GM18511 (cell line): ENCODE data around the gene ASF1B.
A peak's percentile ranks its signal among the peaks of the same experiment; 100 is the strongest.

Experiments used
- ATAC-seq: cut with Tn5 transposase; IDR thresholded peaks from one replicate; pipeline ENCODE4 v1.9.1; 2021; ENCODE audit warnings: mild to moderate bottlenecking, moderate library complexity; ENCODE audit not compliant: unreplicated experiment

ASF1B gene

DNA sequence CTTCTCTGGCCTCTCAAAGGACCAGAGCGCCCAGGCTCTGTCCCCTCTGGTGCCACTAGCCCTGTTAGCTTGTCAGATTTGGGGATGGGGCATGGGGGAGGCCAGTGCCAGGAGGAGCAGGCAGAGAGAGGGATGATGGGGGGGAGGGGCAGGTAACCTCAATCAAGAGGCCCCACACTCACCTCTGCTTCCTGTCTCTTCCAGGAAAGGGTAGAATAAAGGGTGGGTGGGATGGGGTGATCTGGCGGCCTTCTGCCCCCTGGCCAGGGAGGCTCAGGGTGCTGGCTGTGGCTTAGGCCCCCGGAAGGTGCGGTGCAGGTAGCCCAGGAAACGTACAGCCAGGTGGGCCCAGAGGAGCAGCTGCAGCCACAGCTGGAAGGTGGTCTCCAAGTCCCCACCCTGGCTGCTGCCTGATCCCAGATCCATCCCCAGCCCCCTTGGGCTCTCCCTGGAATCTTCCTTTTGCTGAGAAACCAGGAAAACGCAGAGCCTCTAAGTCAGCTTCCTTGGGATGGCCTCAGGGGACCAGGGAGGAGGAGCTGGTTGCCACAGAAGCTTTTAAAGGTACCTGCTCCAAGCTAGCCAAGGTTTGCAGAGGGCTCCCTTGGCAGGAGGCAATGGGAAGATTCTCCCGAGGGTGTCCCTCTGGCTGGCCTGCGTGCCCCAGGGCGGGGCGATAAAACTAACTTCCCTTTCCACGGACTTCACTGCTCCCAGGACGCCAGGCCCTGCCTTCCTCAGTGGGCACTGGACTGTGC is 24.2 kb downstream of the ASF1B start:
- ATAC-seq, result no peak

DNA sequence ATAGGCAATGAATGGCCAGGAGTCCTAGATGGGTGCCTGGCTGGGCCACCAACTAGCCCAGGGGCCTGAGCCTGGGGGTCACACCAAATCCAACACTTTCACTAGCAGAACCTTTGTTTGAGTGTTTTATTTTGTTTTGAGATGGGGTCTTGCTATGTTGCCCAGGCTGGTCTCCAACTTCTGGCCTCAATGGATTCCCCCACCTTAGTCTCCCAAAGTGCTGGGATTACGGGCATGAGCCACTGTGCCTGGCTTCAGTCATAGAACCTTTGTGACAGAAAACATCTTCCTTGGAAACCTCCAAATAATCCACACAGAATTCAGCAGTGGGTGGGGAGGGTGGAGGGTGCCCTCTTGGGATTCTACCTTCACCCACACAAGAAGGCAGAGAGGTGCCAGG is 24.9 kb downstream of the ASF1B start:
- no peak for ATAC-seq

DNA sequence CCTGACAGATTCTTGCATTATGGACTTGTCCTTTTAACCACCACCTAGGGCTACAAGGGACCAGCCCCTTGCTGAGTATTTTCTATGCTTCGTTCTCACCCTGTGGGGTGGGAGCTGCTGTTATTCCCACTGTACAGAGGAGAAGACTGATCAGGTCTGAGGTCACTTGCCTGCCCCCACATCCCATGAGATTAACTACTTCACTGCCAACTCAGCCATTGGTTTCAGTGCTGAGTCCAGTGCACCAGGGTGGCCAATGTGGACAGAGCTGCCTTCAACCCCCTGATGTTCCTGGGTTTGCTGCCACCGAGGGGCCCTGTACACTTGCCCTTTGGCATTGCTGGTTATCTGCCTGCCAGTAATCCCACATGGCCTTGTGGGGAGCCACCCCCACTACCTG is 25.7 kb downstream of the ASF1B start:
- no peak for ATAC-seq

GRCh38 chr19:14107581-14108461 is 28.6 kb downstream of the ASF1B start:
- ATAC-seq, result no peak

- ATAC-seq, result no peak
These were observed 29.5 kb downstream of the ASF1B start for GRCh38 chr19:14106840-14107239.

DNA sequence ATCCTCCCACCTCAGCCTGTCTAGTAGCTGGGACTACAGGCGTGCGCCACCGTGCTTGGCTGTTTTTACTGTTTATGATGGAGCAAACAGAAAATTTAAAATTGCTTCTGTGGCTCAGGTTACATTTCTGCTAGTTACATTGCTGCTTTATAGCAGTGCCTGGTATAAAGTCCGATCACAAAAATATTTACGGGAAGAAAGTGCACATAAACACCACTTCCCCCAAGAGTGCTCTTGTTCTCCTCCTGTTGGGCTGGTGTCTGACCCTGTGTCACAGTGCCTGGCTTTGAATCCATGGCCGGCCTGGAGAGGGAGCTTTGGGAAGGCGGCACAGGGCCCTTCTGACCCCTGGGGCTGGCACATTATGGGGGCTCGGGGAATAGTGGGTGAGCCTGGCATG is 30.7 kb downstream of the ASF1B start:
- ATAC-seq, result no peak

DNA sequence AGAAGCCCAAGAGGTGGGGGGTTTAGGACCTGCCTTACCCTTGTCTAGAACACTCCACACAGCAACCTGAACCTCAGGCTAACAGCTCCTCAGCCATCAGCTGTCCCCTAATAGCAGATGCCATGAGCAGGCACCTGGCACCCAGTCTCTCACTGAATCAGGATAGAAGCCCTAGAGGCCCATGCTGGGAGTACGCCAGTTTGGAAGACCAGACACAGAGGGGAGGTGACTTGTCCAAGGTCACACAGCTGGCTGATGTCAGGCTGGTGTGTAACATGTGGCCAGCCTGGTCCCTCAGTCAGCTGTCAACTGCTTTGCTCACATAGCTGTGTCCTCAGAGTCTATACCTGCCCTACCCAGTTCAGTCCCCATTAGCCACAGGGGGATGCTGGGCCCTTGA is 33.1 kb downstream of the ASF1B start:
- ATAC-seq, result no peak

- ATAC-seq, result no peak
These were observed 33.6 kb downstream of the ASF1B start for GRCh38 chr19:14102756-14103155.

DNA sequence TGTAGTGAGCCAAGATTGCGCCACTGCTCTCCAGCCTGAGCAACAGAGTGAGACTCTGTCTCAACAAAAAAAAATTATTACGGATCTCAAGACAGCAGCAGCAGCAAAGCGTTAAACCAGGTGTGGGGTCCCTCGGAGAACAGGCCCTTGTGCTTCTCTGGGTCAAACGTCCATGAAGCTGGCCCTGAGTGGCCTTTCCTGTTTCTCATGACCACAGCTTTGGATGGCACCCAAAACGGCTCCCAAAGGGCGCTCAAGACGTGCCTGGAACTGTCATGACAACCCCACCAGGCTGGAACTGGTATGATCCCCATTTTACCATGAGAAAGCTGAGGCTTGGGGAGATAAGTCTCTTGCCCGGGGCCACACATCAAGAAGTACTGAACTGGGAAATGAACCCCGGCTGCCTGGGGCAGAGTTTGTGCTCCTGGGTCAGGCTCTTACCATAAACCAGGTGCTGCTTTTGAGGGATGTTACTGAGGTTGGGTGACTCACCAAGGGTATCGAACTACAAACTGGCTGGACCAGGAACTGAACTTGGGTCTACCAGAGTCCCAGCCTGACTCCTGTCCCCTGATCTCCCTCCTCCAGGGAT is 34.2 kb downstream of the ASF1B start:
- ATAC-seq, result no peak

DNA sequence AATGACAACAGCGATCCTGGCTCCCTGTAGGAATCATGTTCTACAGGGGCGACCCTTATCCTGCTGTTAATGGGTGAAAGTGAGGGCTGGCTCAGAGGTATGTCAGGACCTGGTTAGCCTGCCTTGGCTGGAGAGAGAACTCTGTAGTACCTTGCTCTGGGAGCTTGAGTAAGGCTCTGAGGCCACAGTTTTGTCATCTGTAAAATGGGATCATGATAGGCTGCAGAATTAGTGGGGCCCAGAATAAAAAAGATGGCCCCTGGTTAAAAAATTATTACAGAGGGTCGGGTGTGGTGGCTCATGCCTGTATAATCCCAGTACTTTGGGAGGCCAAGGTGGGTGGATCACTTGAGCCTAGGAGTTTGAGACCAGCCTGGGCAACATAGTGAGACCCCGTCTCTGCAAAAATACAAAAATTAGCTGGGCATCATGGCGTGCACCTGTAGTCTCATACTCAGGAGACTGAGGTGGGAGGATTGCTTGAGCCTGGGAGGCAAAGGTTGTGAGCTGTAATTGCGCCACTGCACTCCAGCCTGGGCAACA is 35.3 kb downstream of the ASF1B start:
- no peak for ATAC-seq

DNA sequence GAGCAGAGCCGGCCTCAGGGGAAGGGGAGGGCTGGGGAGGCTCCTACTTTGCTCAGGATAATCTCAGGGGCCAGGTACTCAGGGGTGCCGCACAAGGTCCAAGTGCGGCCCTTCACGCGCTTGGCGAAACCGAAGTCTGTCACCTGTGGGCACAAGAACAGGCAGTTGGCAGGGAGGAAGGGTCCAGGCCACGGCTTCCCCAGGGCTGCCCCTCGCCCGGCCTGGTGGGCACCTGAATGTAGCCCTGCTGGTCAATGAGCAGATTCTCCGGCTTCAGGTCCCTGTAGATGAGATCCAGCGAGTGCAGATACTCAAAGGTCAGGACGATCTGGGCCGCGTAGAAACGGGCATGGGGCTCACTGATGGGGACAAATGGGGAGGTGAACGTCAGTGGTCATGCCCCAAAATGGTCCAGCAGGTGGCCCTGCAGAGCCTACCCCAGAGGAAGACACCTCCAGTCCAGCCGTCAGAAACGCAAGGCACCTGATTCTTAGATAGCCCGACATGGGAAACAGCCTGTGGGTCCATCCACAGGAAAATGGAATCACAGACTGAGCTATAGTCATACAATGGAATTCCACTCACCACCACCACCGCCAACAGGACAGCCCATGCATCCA is 38.7 kb downstream of the ASF1B start:
- ATAC-seq, result no peak

DNA sequence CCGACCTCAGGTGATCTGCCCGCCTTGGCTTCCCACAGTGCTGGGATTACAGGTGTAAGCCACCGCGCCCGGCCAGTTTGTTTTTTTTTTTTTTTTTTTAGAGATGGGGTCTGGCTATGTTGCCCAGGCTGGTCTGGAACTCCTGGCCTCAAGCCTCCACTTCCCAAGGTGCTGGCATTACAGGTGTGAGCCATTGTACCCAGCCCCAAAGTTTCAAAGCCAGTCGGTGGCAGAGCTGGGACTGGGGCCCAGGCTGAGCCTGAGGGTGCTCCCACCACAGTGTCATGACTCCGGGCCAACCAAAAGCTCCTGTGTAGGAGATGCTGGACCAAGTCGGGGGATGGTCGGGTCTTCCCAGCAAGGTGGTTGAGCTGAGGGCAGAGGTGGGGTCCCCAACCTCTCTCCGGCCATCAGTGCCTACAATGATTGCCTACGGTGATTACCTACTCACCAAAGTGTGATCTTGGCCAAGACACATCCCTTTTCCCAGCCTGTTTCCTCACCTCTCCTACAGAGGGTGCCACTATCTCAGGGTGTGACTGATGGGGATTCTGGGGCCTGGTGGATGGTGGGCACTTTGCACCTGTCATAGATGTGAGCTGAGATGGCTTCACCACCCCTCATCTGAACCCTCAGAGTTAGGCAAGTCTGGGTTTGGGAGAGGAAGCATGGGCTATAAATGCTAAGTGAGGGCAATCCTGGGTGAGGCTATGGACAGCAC is 40.0 kb downstream of the ASF1B start:
- no peak for ATAC-seq

DNA sequence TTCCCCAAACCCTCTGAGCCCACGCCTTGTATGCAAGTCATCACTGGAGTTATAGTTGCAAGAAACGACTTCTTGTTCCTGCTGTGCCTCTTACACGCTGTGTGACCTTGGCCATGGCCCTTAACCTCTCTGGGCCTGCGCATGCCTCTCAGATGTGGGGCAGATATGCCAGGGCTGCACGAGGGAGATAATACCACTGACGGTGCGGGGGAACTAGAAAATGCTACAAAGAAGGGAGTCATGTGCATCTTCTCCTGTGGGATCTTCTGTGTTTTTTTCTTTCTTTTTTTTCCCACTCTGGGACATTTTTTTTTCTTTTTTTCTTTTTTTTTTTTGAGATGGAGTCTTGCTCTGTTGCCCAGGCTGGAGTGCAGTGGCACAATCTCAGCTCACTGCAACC is 41.5 kb downstream of the ASF1B start:
- ATAC-seq, result no peak

- ATAC-seq, result no peak
These were observed 43.1 kb downstream of the ASF1B start for GRCh38 chr19:14093117-14093823.

DNA sequence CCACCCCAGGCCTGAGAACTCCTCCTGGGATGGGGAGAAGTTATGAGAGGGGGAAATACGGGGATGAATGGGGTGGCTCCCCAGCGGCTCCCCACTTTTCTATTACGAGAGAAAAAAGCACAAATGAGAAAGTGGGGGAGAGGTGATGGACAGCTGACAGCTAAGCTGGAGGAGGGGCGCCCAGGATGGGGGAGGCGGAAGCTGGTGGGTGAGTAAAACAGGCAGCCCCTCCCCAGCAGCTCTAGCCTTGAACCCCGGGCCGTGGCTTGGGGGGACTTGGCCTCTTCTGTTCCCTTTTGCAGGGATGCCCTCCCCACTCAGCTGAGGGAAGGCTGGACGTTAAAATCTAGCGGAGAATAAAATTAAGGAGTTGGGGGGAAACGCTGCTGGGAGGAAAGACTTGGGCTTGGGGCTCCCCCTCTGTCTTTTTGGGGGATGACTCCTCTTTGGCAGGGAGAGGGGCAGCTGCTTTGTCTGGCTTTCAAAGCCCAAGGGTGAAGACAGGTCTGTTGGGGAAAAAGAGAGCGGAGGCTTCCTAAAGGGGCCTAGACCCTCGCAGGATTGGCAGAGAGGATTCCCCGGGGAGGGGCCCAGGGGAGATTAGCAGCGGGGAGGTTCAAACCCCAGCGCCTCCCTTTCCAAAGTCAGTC is 44.5 kb downstream of the ASF1B start:
- peak; percentile 22 for ATAC-seq

GRCh38 chr19:14091081-14091812 is 45.1 kb downstream of the ASF1B start:
- peak; percentile 60 for ATAC-seq

GRCh38 chr19:14090509-14091080 is 45.8 kb downstream of the ASF1B start, which contains the start of gene SAMD1:
Gene SAMD1, minus strand, starts transcription at chr19:14090751.
- ATAC-seq, result peak; percentile 34
